Epithelial cell of proximal tubule (primary cell): Measurements from ENCODE around the gene PLCG2. TPM values are rescaled to one million over a fixed set of nuclear protein-coding genes. Genes with fewer than 3 reads are reported as not detected.
"Not testable (repeated sequence)": the region's sequence is repeated elsewhere in the genome, so short reads cannot be mapped to it uniquely, and the experiment has no call there.

Experiments used
- DNase-seq: peaks from one replicate; pipeline ENCODE4 v3.0.0-alpha.2; 2011; ENCODE audit warnings: low read depth
- H3K4me3 ChIP-seq: 2 replicates; pipeline ENCODE4 v1.5.1; 2011; ENCODE audit warnings: low read depth, mild to moderate bottlenecking, low read length
- total RNA-seq: library from RNA; depleted of rRNA; stranded (reverse); fragments of >200 nt; gene quantifications from 2 replicates; pipeline ENCODE4 v1.2.3, GENCODE V29; 2015
- TF ChIP-seq, protein P1 (sequence below): conservative IDR thresholded peaks from 2 replicates; pipeline ENCODE4 v1.5.1; 2012; ENCODE audit warnings: low read depth, mild to moderate bottlenecking, low read length

The PLCG2 gene
- total RNA-seq, 1 donor from 2014 or later, result 0.58 TPM

DNA sequence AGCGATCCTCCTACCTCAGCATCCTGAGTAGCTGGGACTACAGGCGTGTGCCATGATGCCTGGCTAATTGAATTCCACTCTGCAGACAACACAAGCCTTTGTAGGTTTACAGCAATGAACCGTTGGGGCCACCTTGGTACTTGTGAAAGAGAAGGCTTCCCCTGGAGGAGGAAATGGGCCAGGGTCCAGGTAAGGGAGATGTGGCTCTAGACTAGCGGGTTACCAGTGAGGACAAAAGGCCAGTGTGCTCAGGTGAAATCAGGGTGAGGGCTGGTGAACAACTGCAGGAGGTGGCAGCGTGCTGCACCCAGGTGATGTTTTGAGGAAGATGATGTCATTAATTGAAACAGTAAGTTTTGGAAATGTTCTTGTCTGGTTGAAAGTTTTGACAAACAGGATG, 225.5 kb downstream of the PLCG2 start:
- H3K4me3 ChIP-seq, result no peak overlapping the region
- TF ChIP-seq, protein P1, sequence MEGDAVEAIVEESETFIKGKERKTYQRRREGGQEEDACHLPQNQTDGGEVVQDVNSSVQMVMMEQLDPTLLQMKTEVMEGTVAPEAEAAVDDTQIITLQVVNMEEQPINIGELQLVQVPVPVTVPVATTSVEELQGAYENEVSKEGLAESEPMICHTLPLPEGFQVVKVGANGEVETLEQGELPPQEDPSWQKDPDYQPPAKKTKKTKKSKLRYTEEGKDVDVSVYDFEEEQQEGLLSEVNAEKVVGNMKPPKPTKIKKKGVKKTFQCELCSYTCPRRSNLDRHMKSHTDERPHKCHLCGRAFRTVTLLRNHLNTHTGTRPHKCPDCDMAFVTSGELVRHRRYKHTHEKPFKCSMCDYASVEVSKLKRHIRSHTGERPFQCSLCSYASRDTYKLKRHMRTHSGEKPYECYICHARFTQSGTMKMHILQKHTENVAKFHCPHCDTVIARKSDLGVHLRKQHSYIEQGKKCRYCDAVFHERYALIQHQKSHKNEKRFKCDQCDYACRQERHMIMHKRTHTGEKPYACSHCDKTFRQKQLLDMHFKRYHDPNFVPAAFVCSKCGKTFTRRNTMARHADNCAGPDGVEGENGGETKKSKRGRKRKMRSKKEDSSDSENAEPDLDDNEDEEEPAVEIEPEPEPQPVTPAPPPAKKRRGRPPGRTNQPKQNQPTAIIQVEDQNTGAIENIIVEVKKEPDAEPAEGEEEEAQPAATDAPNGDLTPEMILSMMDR, result no peak
- DNase-seq, result no peak

DNA sequence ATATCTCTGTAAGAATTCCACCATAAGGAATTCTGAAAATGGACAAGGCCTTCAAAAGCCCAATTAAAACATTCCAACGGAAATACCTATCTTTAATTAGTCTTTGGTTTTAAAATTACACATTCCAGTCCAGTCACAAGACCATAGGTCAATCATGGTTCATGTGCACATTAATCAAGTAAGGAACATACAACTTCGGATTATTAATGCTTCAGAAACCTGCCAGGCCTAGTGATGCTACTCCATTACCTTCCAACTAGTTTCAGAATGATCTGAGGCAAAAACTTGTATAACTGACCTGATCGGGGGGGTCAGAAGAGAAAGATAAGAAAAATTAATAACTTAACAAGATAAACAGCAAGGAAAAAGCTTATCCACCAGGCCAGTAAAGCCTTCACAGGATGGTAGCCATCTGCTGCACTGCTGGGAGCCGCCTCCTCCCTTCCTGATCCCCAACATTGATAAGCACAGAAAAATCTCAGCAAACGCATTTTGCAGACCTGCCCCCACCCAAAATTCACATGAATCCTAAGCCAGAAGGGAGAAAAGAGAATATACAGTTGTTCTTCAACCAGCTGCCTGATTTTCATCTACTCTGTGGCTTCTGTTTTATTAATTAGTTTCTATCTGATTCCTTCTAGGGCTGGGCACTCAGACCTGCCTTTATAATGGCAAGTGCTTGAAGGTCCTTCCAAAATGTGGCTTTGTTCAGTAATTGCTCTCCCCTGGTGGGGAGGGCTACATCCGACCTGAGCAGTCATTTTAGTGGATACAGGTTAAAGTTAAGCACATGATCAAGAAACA, 226.1 kb downstream of the PLCG2 start:
- TF ChIP-seq, protein P1, result no peak
- H3K4me3 ChIP-seq, result no peak overlapping the region
- DNase-seq, result no peak

DNA sequence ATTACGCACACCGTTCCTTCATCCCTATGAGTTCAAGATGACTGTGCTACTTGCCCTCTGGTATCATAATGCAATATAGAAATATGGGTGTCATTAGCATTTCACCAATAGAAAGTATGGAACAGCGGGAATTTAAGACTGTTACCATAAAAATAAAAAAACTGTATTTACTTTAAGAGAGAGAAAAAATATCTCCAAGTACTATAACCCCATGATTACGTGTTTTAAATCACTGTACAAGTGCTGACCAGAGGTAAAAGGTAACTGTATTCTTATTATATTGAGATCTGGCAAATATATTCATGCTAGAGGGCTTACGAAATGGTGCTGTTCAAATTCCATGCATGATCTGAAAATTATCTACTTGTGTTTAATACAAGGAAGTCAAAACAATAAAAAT, 226.9 kb downstream of the PLCG2 start:
- no peak for DNase-seq
- no peak overlapping the region for H3K4me3 ChIP-seq
- TF ChIP-seq, protein P1, result no peak

DNA sequence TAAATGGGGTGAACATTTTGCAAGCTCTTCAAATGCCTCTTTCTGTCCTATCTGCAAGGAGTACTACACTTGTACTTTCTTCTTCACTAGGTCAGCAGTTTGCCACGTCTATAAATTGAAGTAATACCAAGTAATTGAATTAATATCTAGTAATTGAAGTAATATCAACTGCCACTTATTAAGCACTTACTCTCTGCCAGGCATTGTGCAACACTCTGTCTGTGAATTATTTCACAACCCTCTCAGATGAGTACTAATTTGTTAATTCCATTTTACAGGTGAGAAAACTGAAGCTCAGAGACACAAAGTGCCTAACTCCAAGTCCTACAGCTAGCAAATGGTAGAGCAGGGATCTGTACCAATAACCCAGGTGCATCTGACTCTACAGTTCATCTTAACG, 228.1 kb downstream of the PLCG2 start:
- DNase-seq, result no peak
- no peak overlapping the region for H3K4me3 ChIP-seq

GRCh38 chr16:82008957-82009592, 230.0 kb downstream of the PLCG2 start:
- DNase-seq, result no peak
- TF ChIP-seq, protein P1, result no peak
- H3K4me3 ChIP-seq, result no peak overlapping the region

More for the DNA sequence above, 228.1 kb downstream of the PLCG2 start:
- TF ChIP-seq, protein P1, result no peak

DNA sequence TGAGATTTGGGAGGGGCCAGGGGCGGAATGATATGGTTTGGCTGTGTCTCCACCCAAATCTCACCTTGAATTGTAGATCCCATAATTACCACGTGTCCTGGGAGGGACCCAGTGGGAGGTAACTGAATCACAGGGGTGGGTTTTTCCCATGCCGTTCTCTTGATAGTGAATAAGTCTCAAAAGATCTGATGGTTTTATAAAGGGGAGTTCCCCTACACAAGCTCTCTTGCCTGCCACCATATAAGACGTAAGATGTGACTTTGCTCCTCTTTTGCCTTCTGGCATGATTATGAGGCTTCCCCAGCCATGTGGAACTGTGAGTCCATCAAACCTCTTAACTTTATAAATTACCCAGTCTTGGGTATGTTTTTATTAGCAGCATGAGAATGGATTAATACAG, 230.7 kb downstream of the PLCG2 start:
- not testable (repeated sequence) for H3K4me3 ChIP-seq, DNase-seq

DNA sequence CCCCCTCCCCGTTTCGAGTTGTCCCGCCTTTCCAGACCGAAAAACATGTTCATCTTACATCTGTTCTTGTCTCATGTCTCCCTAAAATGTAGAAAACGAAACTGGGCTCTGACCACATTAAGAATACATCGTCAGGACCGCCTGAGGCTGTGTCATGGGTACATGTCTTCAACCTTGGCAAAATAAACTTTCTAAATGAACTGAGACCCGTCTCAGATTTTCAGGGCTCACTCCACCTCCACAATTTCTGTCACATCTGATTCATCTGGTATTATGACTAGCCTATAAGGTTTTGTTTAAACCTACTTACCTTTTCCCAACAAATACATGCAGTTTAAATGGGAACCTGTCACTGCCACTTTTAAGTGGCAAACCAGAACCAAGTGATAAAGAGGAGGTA, 231.6 kb downstream of the PLCG2 start:
- no peak for DNase-seq
- peak overlapping the region; percentile 67 for H3K4me3 ChIP-seq

More for the DNA sequence above, 231.6 kb downstream of the PLCG2 start:
- TF ChIP-seq, protein P1, result no peak
